Choroid plexus epithelial cell (primary cell): ENCODE data around the gene ATXN7L1.
A peak's percentile ranks its signal among the peaks of the same experiment; 100 is the strongest.

Experiments
- DNase-seq: peaks from one replicate; pipeline ENCODE4 v3.0.0-alpha.2; 2010; ENCODE audit warnings: low read depth
- H3K4me3 ChIP-seq: 2 replicates; pipeline ENCODE4 v1.5.1; 2011; ENCODE audit warnings: low read depth, mild to moderate bottlenecking, control low read depth, low read length, moderate library complexity
- CTCF ChIP-seq: conservative IDR thresholded peaks from 2 replicates; pipeline ENCODE4 v1.5.1; 2011; ENCODE audit warnings: low read depth, mild to moderate bottlenecking, control low read depth, inconsistent platforms, low read length, moderate library complexity

Gene ATXN7L1

GRCh38 chr7:105664816-105665525 is 211.4 kb downstream of the ATXN7L1 start:
- no peak for TF ChIP-seq CTCF
- no peak overlapping the region for H3K4me3 ChIP-seq
- peak; percentile 81 for DNase-seq

- TF ChIP-seq CTCF = no peak
- H3K4me3 ChIP-seq = no peak overlapping the region
- DNase-seq = no peak
Measured at GRCh38 chr7:105662998-105663397, 213.4 kb downstream of the ATXN7L1 start.

- no peak for TF ChIP-seq CTCF
- no peak for DNase-seq
- H3K4me3 ChIP-seq = no peak overlapping the region
Measured at GRCh38 chr7:105661625-105662024, 214.8 kb downstream of the ATXN7L1 start.

- no peak overlapping the region for H3K4me3 ChIP-seq
- DNase-seq = peak; percentile 28
- peak; percentile 70 for TF ChIP-seq CTCF
Measured at GRCh38 chr7:105656922-105657521, 219.4 kb downstream of the ATXN7L1 start.

GRCh38 chr7:105655500-105656380 is 220.7 kb downstream of the ATXN7L1 start:
- no peak for DNase-seq
- TF ChIP-seq CTCF = no peak
- H3K4me3 ChIP-seq = no peak overlapping the region

- peak; percentile 72 for DNase-seq
- no peak for TF ChIP-seq CTCF
- H3K4me3 ChIP-seq = no peak overlapping the region
Measured at GRCh38 chr7:105655067-105655466, 221.3 kb downstream of the ATXN7L1 start.
